MCF 10A (cell line): ENCODE measurements around the gene COASY. TPM values are rescaled to one million over a fixed set of nuclear protein-coding genes. Genes with fewer than 3 reads are reported as not detected.
"Not testable (repeated sequence)": the region's sequence is repeated elsewhere in the genome, so short reads cannot be mapped to it uniquely, and the experiment has no call there.

Source experiments
- BruUV-seq: library from RNA; stranded (reverse); fragments of 400-500 nt; replicated peaks from 2 replicates; lab custom pipeline; 2021; lab: Mats Ljungman, UMichigan
- CTCF ChIA-PET: fragments of 300-600 bp; sonication (Branson Sonifier 250); formaldehyde crosslinking; extraction: SDS; loops from one replicate; lab custom pipeline; 2021; ENCODE audit warnings: antibody characterized with exemption, inconsistent platforms; lab: Yijun Ruan, JAX
- POLR2A ChIA-PET: fragments of 300-600, 350-650 bp; sonication (Branson Sonifier 250); formaldehyde crosslinking; extraction: SDS; loops from one replicate; lab custom pipeline; 2020; ENCODE audit warnings: antibody characterized with exemption, inconsistent platforms; lab: Yijun Ruan, JAX
- DNase-seq: peaks from one replicate; pipeline ENCODE4 v3.0.0-alpha.2; 2018; ENCODE audit not compliant: unreplicated experiment
- H3K27ac Mint-ChIP-seq: one replicate; pipeline ENCODE4 v1.8.0; 2022; ENCODE audit warnings: mild to moderate bottlenecking, low read depth, mixed read lengths; ENCODE audit not compliant: unreplicated experiment
- H3K27me3 Mint-ChIP-seq: one replicate; pipeline ENCODE4 v1.8.0; 2022; ENCODE audit warnings: mixed read lengths; ENCODE audit not compliant: insufficient read depth, unreplicated experiment
- H3K36me3 Mint-ChIP-seq: one replicate; pipeline ENCODE4 v1.8.0; 2022; ENCODE audit warnings: mild to moderate bottlenecking, moderate library complexity, mixed read lengths; ENCODE audit not compliant: insufficient read depth, unreplicated experiment
- H3K4me1 Mint-ChIP-seq: one replicate; pipeline ENCODE4 v1.8.0; 2022; ENCODE audit warnings: mixed read lengths; ENCODE audit not compliant: insufficient read depth, unreplicated experiment
- H3K4me3 Mint-ChIP-seq: one replicate; pipeline ENCODE4 v1.8.0; 2022; ENCODE audit warnings: mild to moderate bottlenecking, moderate library complexity, mixed read lengths; ENCODE audit not compliant: unreplicated experiment
- H3K9me3 Mint-ChIP-seq: one replicate; pipeline ENCODE4 v1.8.0; 2022; ENCODE audit warnings: mixed read lengths; ENCODE audit not compliant: unreplicated experiment
- CTCF ChIP-seq: fragments of 200-600 bp; IDR thresholded peaks from one replicate; pipeline ENCODE4 v1.8.0; 2022; ENCODE audit warnings: antibody characterized with exemption, mild to moderate bottlenecking; ENCODE audit not compliant: unreplicated experiment
- intact Hi-C: fragments of 100-400 bp; cut with micrococcal nuclease; formaldehyde crosslinking; loops from 2 replicates; pipeline ENCODE4 v1.14.1; 2022
- total RNA-seq: library from RNA; stranded (reverse); gene quantifications from 2 replicates; pipeline ENCODE4 v1.2.3, GENCODE V29; 2022

The COASY gene
- total RNA-seq, 1 experiment from 2014 or later, result 82.6 TPM

- DNase-seq, result no peak
- Mint-ChIP-seq H3K9me3 (no peaks in the 10 kb centered on the region), H3K4me1 (peaks cover 12% of the 10 kb centered on the region), H3K36me3 (peaks cover 6% of the 10 kb centered on the region), H3K27me3 (no peaks in the 10 kb centered on the region), H3K27ac (peak overlapping the region; percentile 89), H3K4me3 (peak overlapping the region; percentile 91)
- ChIA-PET CTCF (interaction anchor here (0.5 to 1.0 kb wide), 3 partner anchors 25 to 109 kb away, joined by 4 read pairs; no protein-coding TSS in a partner anchor), POLR2A (interaction anchor here (0.6 to 3.1 kb wide), 19 partner anchors 8 to 586 kb away, joined by 3 to 38 read pairs (median 5); partner anchors contain the start of genes BECN1, CAVIN1, NAGLU and PLEKHH3)
- BruUV-seq, result no TSS peak
- TF ChIP-seq CTCF, result no peak
- intact Hi-C loops, result no loop called here
These were observed 6.8 kb upstream of the COASY start for GRCh38 chr17:42555122-42555622.

GRCh38 chr17:42555961-42556617 lies 5.9 kb upstream of the COASY start:
- BruUV-seq, DNase-seq, H3K9me3 Mint-ChIP-seq, H3K4me3 Mint-ChIP-seq, H3K27ac Mint-ChIP-seq, H3K36me3 Mint-ChIP-seq, H3K27me3 Mint-ChIP-seq, CTCF ChIA-PET, intact Hi-C loops: not testable (repeated sequence)
- POLR2A ChIA-PET, result interaction anchor here (3.1 kb wide), 1 partner anchor 25 kb away, joined by 28 read pairs; no protein-coding TSS in a partner anchor
- peaks cover 12% of the 10 kb centered on the region for H3K4me1 Mint-ChIP-seq

- Mint-ChIP-seq H3K4me3 (no peak overlapping the region), H3K27ac (no peak overlapping the region), H3K36me3 (peaks cover 18% of the 10 kb centered on the region), H3K27me3 (no peaks in the 10 kb centered on the region), H3K9me3 (no peaks in the 10 kb centered on the region), H3K4me1 (peaks cover 19% of the 10 kb centered on the region)
- intact Hi-C loops, result no loop called here
- ChIA-PET POLR2A (interaction anchor here (0.7 to 1.3 kb wide), 3 partner anchors 19 to 29 kb away, joined by 3 to 4 read pairs (median 3); partner anchors contain the start of gene PSMC3IP), CTCF (no interaction called here)
- DNase-seq, result no peak
- BruUV-seq, result no TSS peak
- no peak for TF ChIP-seq CTCF
These were observed 2.9 kb upstream of the COASY start for GRCh38 chr17:42559075-42559474.

GRCh38 chr17:42560246-42560645 lies 1.7 kb upstream of the COASY start:
- Mint-ChIP-seq H3K36me3 (peaks cover 24% of the 10 kb centered on the region), H3K27me3 (no peaks in the 10 kb centered on the region), H3K4me3 (no peak overlapping the region), H3K9me3 (no peaks in the 10 kb centered on the region), H3K27ac (peak overlapping the region; percentile 79), H3K4me1 (peaks cover 19% of the 10 kb centered on the region)
- ChIA-PET POLR2A (interaction anchor here (0.6 to 1.3 kb wide), 4 partner anchors 29 to 131 kb away, joined by 3 to 4 read pairs (median 4); no protein-coding TSS in a partner anchor), CTCF (interaction anchor here (0.6 kb wide), 1 partner anchor 393 kb away, joined by 3 read pairs; no protein-coding TSS in a partner anchor)
- intact Hi-C loops, result no loop called here
- DNase-seq, result no peak
- no peak for TF ChIP-seq CTCF
- BruUV-seq, result no TSS peak
